K562 (cell line): ENCODE measurements around the gene ANKRD24. TPM values are rescaled to one million over a fixed set of nuclear protein-coding genes. Genes with fewer than 3 reads are reported as not detected.

Experiments used
- ATAC-seq: fragments of 200-7000 bp; cut with Tn5 transposase; 3 replicates; pipeline ENCODE4 v1.9.1; 2020; ENCODE audit warnings: moderate library complexity
- BruUV-seq: library from RNA; stranded (reverse); fragments of 400-500 nt; replicated peaks from 2 replicates; lab custom pipeline; 2021; lab: Mats Ljungman, UMichigan
- CTCF ChIA-PET: fragments of 300-600 bp; formaldehyde crosslinking; extraction: SDS; loops from one replicate; lab custom pipeline; 2021; ENCODE audit warnings: low intra/inter-chr PET ratio; lab: Yijun Ruan, JAX
- POLR2A ChIA-PET: fragments of 300-600, 350-650 bp; sonication (Branson Sonifier 250); formaldehyde crosslinking; extraction: SDS; loops from one replicate; lab custom pipeline; 2021; ENCODE audit warnings: antibody characterized with exemption, inconsistent platforms; lab: Yijun Ruan, JAX
- DNase-seq, 4 experiments: peaks; one replicate each; pipeline versions ENCODE4 v3.0.0 to v3.0.0-alpha.2; 2011 to 2018; ENCODE audit warnings: low spot score in 3 of 4, mixed read lengths in 3 of 4; ENCODE audit errors: extremely low read depth in 1 of 4
- FAIRE-seq: peaks from 2 replicates; lab custom pipeline; 2011; peaks lifted over from hg19 to GRCh38; lab: Jason Lieb, UNC
- H2AFZ ChIP-seq: 2 replicates; pipeline ENCODE4 v1.6.0; 2011; ENCODE audit warnings: low read depth, low read length, control low read depth, inconsistent platforms
- H3K27ac ChIP-seq: fragments of 200-600 bp; 3 replicates; pipeline ENCODE4 v1.8.0; 2011; ENCODE audit warnings: low read depth, mild to moderate bottlenecking, control low read depth, inconsistent platforms, low read length, moderate library complexity, mixed read lengths; ENCODE audit errors: extremely low read depth
- H3K27me3 ChIP-seq, 2 experiments: fragments of 300-600 bp in 1 of 2; 2 replicates in 1 of 2; 3 replicates in 1 of 2; pipeline versions ENCODE4 v1.6.0 to v1.8.0; 2011; ENCODE audit warnings: inconsistent platforms in 2 of 2, low read length in 2 of 2, mild to moderate bottlenecking in 1 of 2, mixed read lengths in 1 of 2, moderate library complexity in 1 of 2; ENCODE audit not compliant: control insufficient read depth in 2 of 2, insufficient read depth in 2 of 2
- H3K36me3 ChIP-seq: fragments of 300-600 bp; 3 replicates; pipeline ENCODE4 v1.8.0; 2011; ENCODE audit warnings: mild to moderate bottlenecking, low read length, inconsistent platforms; ENCODE audit not compliant: control insufficient read depth, insufficient read depth
- H3K4me1 ChIP-seq, 2 experiments: fragments of 200-600 bp in 1 of 2; replicated peaks in 1 of 2; 2 replicates in 1 of 2; 3 replicates in 1 of 2; pipeline versions ENCODE4 v1.5.1 to v1.8.0; 2011; ENCODE audit warnings: inconsistent platforms in 2 of 2, low read length in 2 of 2, mild to moderate bottlenecking in 1 of 2, mixed read lengths in 1 of 2, moderate library complexity in 1 of 2; ENCODE audit not compliant: control insufficient read depth in 2 of 2, insufficient read depth in 2 of 2
- H3K4me2 ChIP-seq: 2 replicates; pipeline ENCODE4 v1.6.1; 2011; ENCODE audit warnings: low read length, control low read depth, inconsistent platforms, mixed read lengths; ENCODE audit not compliant: insufficient read depth
- H3K4me3 ChIP-seq: fragments of 200-600 bp; sonication (generic), shearing (Covaris generic); 2 replicates; pipeline ENCODE4 v1.5.1; 2016; ENCODE audit warnings: control low read depth, inconsistent platforms
- H3K79me2 ChIP-seq: fragments of 200-600 bp; 3 replicates; pipeline ENCODE4 v1.8.0; 2011; ENCODE audit warnings: low read length, inconsistent platforms; ENCODE audit not compliant: control insufficient read depth, insufficient read depth
- H3K9ac ChIP-seq, 2 experiments: 2 replicates each; pipeline versions ENCODE4 v1.6.0 to v1.6.1; 2011; ENCODE audit warnings: low read depth in 2 of 2, low read length in 2 of 2, control low read depth in 1 of 2, inconsistent platforms in 1 of 2, mild to moderate bottlenecking in 1 of 2, mixed read lengths in 1 of 2; ENCODE audit not compliant: insufficient read depth in 1 of 2
- H3K9me1 ChIP-seq: one replicate; pipeline ENCODE4 v1.6.0; 2011; ENCODE audit warnings: inconsistent platforms, mild to moderate bottlenecking, low read length, moderate library complexity; ENCODE audit not compliant: control insufficient read depth, insufficient read depth
- H3K9me3 ChIP-seq: replicated peaks from 2 replicates; pipeline ENCODE4 v1.5.1; 2011; ENCODE audit warnings: low read depth, low read length, inconsistent platforms; ENCODE audit not compliant: control insufficient read depth, insufficient read depth
- H4K20me1 ChIP-seq: replicated peaks from 2 replicates; pipeline ENCODE4 v1.6.1; 2011; ENCODE audit warnings: low read length, inconsistent platforms, mixed read lengths; ENCODE audit not compliant: control insufficient read depth, insufficient read depth
- ATF2 ChIP-seq: sonication (generic); formaldehyde crosslinking; IDR thresholded peaks from 2 replicates; pipeline ENCODE4 v1.8.1; 2022; ENCODE audit warnings: missing genetic modification reagents
- CREB3 ChIP-seq: fragments of 450-650 bp; conservative IDR thresholded peaks from 2 replicates; pipeline ENCODE4 v1.6.1; 2016; ENCODE audit warnings: missing genetic modification characterization, low read depth, mild to moderate bottlenecking, missing compliant biosample characterization, moderate library complexity
- EP300 ChIP-seq: IDR thresholded peaks from 2 replicates; pipeline ENCODE4 v1.6.1; 2012; ENCODE audit warnings: low read length, improper control_type of control experiment
- FOXJ2 ChIP-seq: fragments of 200-800 bp; sonication (Bioruptor generic); IDR thresholded peaks from 2 replicates; pipeline ENCODE4 v1.6.1; 2016; ENCODE audit warnings: missing genetic modification characterization, missing compliant biosample characterization
- KAT2B ChIP-seq: IDR thresholded peaks from one replicate; pipeline ENCODE4 v1.6.1; 2012; ENCODE audit warnings: low read depth, mild to moderate bottlenecking, control low read depth, inconsistent platforms, low read length, moderate library complexity
- KDM5B ChIP-seq: fragments of 200-600 bp; sonication (generic); IDR thresholded peaks from 2 replicates; pipeline ENCODE4 v1.6.1; 2012; ENCODE audit warnings: low read depth, mild to moderate bottlenecking, moderate library complexity, low read length, control low read depth, inconsistent platforms; ENCODE audit not compliant: insufficient replicate concordance
- MCM3 ChIP-seq: fragments of 450-650 bp; IDR thresholded peaks from 2 replicates; pipeline ENCODE4 v1.6.1; 2016
- NELFE ChIP-seq: IDR thresholded peaks from 2 replicates; pipeline ENCODE4 v1.6.1; 2011; ENCODE audit warnings: mild to moderate bottlenecking; ENCODE audit not compliant: insufficient read depth, insufficient read length
- TRIM25 ChIP-seq: fragments of 450-650 bp; IDR thresholded peaks from 2 replicates; pipeline ENCODE4 v1.7.0; 2016; ENCODE audit warnings: borderline replicate concordance
- ZBTB12 ChIP-seq: fragments of 250-450 bp; sonication (Bioruptor Pico); IDR thresholded peaks from 2 replicates; pipeline ENCODE4 v1.4.0; 2020
- ZBTB8A ChIP-seq: fragments of 450-650 bp; IDR thresholded peaks from 2 replicates; pipeline ENCODE4 v1.6.1; 2018; ENCODE audit warnings: mild to moderate bottlenecking, moderate library complexity; ENCODE audit not compliant: partially characterized antibody
- ZNF143 ChIP-seq: sonication (generic); formaldehyde crosslinking; IDR thresholded peaks from 2 replicates; pipeline ENCODE4 v1.9.0; 2022; ENCODE audit warnings: mild to moderate bottlenecking, missing genetic modification reagents
- WGBS: fragments of 100-300 bp; shearing (Covaris generic); methylation state at CpG from one replicate; pipeline ENCODE4 v1.1.6; 2016; ENCODE audit warnings: low coverage, mixed read lengths; ENCODE audit not compliant: insufficient coverage; ENCODE audit errors: missing lambda C conversion rate; 5-methylcytosine and 5-hydroxymethylcytosine counted together
- in situ Hi-C: fragments of 300-500 bp; cut with MboI; formaldehyde crosslinking; loops from 4 replicates; pipeline ENCODE4 v1.15.0; 2018; ENCODE audit warnings: inconsistent platforms, mixed read lengths
- intact Hi-C: fragments of 100-400 bp; cut with micrococcal nuclease; formaldehyde crosslinking; loops from 2 replicates; pipeline ENCODE4 v1.14.2; 2022
- polyA plus RNA-seq, 8 experiments: library from polyadenylated mRNA; depleted of rRNA in 4 of 8; stranded (reverse) in 5 of 8; unstranded in 3 of 8; fragments of >200 nt; fragmentation: Nextera tagmentation in 2 of 8; fragmentation: Illumina TruSeq in 1 of 8; extraction: Ambion mirVana in 2 of 8; extraction: Trizol in 1 of 8; gene quantifications; 2 replicates each; pipeline versions ENCODE4 v1.2.1 to v1.2.3, GENCODE V29; 2011 to 2014; ENCODE audit warnings: inconsistent platforms in 1 of 8, missing spikeins in 1 of 8
- total RNA-seq, 7 experiments: library from RNA; depleted of rRNA in 6 of 7; stranded (reverse); fragments of >200 nt in 6 of 7; fragmentation: Illumina TruSeq in 2 of 7; extraction: Trizol in 2 of 7; gene quantifications; 2 replicates each; pipeline versions ENCODE4 v1.2.1 to v1.2.3, GENCODE V29; 2011 to 2021; ENCODE audit warnings: low replicate concordance in 1 of 7

ANKRD24 gene
- total and polyA plus RNA-seq, 9 of the 15 experiments (the other 6 are each of a cell fraction or from before 2014, with no cell fraction given) = 0.07 to 0.12 (median 0.09) TPM; not detected in 5

- TF ChIP-seq ATF2 (no peak), ZBTB8A (no peak), ZBTB12 (CRISPR knock-in tag) (no peak), ZNF143 (CRISPR knock-in tag) (no peak)
These were observed 50.3 kb downstream of the ANKRD24 start (continued) for GRCh38 chr19:4232614-4233281.

GRCh38 chr19:4233282-4233853 lies 50.9 kb downstream of the ANKRD24 start:
- H3K4me3 ChIP-seq = 0 out of 2 replicates have a peak overlapping the region, but pooled peaks have one; percentile 1
- TF ChIP-seq NELFE (no peak), CREB3 (tag) (no peak), KAT2B (no peak), FOXJ2 (no peak), MCM3 (no peak), TRIM25 (no peak), EP300 (no peak), KDM5B (no peak)

More at GRCh38 chr19:4233282-4233853, 50.9 kb downstream of the ANKRD24 start:
- peaks cover 5 to 32% of the 10 kb centered on the region in 2 experiments; a peak in 4 of 5 replicates for H3K4me1 ChIP-seq
- ChIA-PET POLR2A (interaction anchor here (0.7 to 3.0 kb wide), 3 partner anchors 13 to 798 kb away, joined by 3 to 13 read pairs (median 8); partner anchors contain the start of gene YJU2), CTCF (interaction anchor here (0.6 to 0.7 kb wide), 3 partner anchors 71 to 274 kb away, joined by 3 read pairs; no protein-coding TSS in a partner anchor)
- in situ Hi-C loops = no loop called here
- no peaks in the 10 kb centered on the region for H3K36me3 ChIP-seq
- intact Hi-C loops = no loop called here
- no peaks in the 10 kb centered on the region for H3K9me3 ChIP-seq
- ATAC-seq = peak; percentile 86
- peaks cover 12 to 27% of the 10 kb centered on the region in 2 experiments; a peak in 3 of 5 replicates for H3K27me3 ChIP-seq
- H3K9ac ChIP-seq = peak overlapping the region in 1 of 2 experiments; percentile 83; a peak in 2 of 4 replicates
- no peaks in the 10 kb centered on the region for H3K79me2 ChIP-seq
- 0 out of 2 replicates have a peak, but pooled peaks cover 5% of the 10 kb centered on the region for H4K20me1 ChIP-seq
- H3K4me2 ChIP-seq = peak overlapping the region; percentile 44; the same call in 1 of the 2 replicates
- peak; percentile 65 to 82 (median 76) for DNase-seq
- H3K9me1 ChIP-seq = no peaks in the 10 kb centered on the region
- no peak overlapping the region for H3K27ac ChIP-seq
- peak overlapping the region; percentile 75 for H2AFZ ChIP-seq
- WGBS = 2% methylated on average over 10 of the region's 11 CpGs
- BruUV-seq = no TSS peak
- peak; percentile 56 for FAIRE-seq
